Neural progenitor cell (in vitro differentiated cells): ENCODE measurements around the gene USP25. TPM values are rescaled to one million over a fixed set of nuclear protein-coding genes. Genes with fewer than 3 reads are reported as not detected.

Experiments
- DNase-seq: peaks from one replicate; pipeline ENCODE4 v3.0.0-alpha.2; 2016; ENCODE audit warnings: low spot score
- H2AFZ ChIP-seq: fragments of 200-600 bp; sonication (generic); replicated peaks from 2 replicates; pipeline ENCODE4 v1.6.1; 2016; ENCODE audit warnings: antibody characterized with exemption
- H3F3A ChIP-seq: fragments of 200-600 bp; sonication (generic); 2 replicates; pipeline ENCODE4 v1.6.1; 2016; ENCODE audit warnings: antibody characterized with exemption, low read depth
- H3K27ac ChIP-seq: fragments of 200-600 bp; sonication (generic); 2 replicates; pipeline ENCODE4 v1.5.1; 2016; ENCODE audit warnings: mild to moderate bottlenecking
- H3K27me3 ChIP-seq: fragments of 200-600 bp; sonication (generic); 2 replicates; pipeline ENCODE4 v1.6.1; 2016; ENCODE audit warnings: mild to moderate bottlenecking, moderate library complexity
- H3K36me3 ChIP-seq: fragments of 200-600 bp; sonication (generic); 2 replicates; pipeline ENCODE4 v1.5.1; 2016
- H3K4me1 ChIP-seq: fragments of 200-600 bp; sonication (generic); 2 replicates; pipeline ENCODE4 v1.6.1; 2016; ENCODE audit warnings: mixed run types
- H3K4me2 ChIP-seq: fragments of 200-600 bp; sonication (generic); 2 replicates; pipeline ENCODE4 v1.6.1; 2016
- H3K4me3 ChIP-seq: fragments of 200-600 bp; sonication (generic); 2 replicates; pipeline ENCODE4 v1.5.1; 2016
- H3K79me2 ChIP-seq: fragments of 200-600 bp; sonication (generic); 2 replicates; pipeline ENCODE4 v1.6.1; 2016; ENCODE audit warnings: low read depth
- H3K9ac ChIP-seq: fragments of 200-600 bp; sonication (generic); 2 replicates; pipeline ENCODE4 v1.6.1; 2016
- H3K9me3 ChIP-seq: fragments of 200-600 bp; sonication (generic); 2 replicates; pipeline ENCODE4 v1.5.1; 2016; ENCODE audit warnings: low read depth
- H4K20me1 ChIP-seq: fragments of 200-600 bp; sonication (generic); 2 replicates; pipeline ENCODE4 v1.6.1; 2016; ENCODE audit warnings: low read depth
- H3K27ac Mint-ChIP-seq: 3 replicates; pipeline ENCODE4 v1.8.0; 2021; ENCODE audit warnings: mixed read lengths
- H3K27me3 Mint-ChIP-seq: 2 replicates; pipeline ENCODE4 v1.8.0; 2022; ENCODE audit warnings: low read depth, mild to moderate bottlenecking, inconsistent platforms, moderate library complexity, mixed read lengths; ENCODE audit not compliant: insufficient read depth
- H3K36me3 Mint-ChIP-seq: 3 replicates; pipeline ENCODE4 v1.8.0; 2021; ENCODE audit warnings: mixed read lengths
- H3K4me1 Mint-ChIP-seq: 3 replicates; pipeline ENCODE4 v1.8.0; 2021; ENCODE audit warnings: mixed read lengths
- H3K4me3 Mint-ChIP-seq: 3 replicates; pipeline ENCODE4 v1.8.0; 2021; ENCODE audit warnings: mild to moderate bottlenecking, moderate library complexity, mixed read lengths
- H3K9me3 Mint-ChIP-seq: 3 replicates; pipeline ENCODE4 v1.8.0; 2020; ENCODE audit warnings: mixed read lengths
- EZH2 ChIP-seq: fragments of 200-600 bp; sonication (generic); IDR thresholded peaks from 2 replicates; pipeline ENCODE4 v1.6.1; 2017; ENCODE audit warnings: antibody characterized with exemption, mild to moderate bottlenecking, moderate library complexity
- EZH2phosphoT487 ChIP-seq: fragments of 200-600 bp; sonication (generic); IDR thresholded peaks from 2 replicates; pipeline ENCODE4 v1.6.1; 2017; ENCODE audit warnings: antibody characterized with exemption
- total RNA-seq: library from RNA; depleted of rRNA; stranded (reverse); fragments of >200 nt; gene quantifications from 2 replicates; pipeline ENCODE4 v1.2.3, GENCODE V29; 2015; ENCODE audit warnings: low replicate concordance
- TF ChIP-seq, protein P1 (sequence below): fragments of 200-600 bp; sonication (generic); IDR thresholded peaks from 2 replicates; pipeline ENCODE4 v1.5.1; 2017; ENCODE audit warnings: antibody characterized with exemption, mild to moderate bottlenecking

The USP25 gene
- total RNA-seq, 1 donor from 2014 or later = 36.4 TPM

DNA sequence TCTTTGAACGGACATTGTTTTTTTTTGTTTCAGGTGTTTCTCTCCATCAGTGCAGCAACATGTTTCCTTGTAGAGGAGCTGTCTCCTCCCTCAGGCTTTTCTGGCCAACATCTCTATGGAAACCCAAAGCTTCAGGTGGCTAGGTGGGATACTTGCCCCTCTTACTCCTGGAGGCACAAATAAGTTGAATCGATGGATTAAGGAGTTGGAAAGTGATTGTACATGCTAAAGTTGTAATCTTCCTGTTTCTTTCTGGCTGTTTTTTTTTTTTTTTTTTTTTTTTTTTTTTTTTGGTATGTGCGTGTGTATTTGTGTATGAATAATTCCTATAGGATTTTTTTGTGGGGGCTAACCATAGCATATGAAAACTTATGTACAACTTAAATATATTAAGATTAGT, 10.6 kb downstream of the USP25 start:
- H3K9me3 Mint-ChIP-seq = peaks cover 66% of the 10 kb centered on the region
- Histone ChIP-seq H3K27ac (no peak overlapping the region), H3K36me3 (no peaks in the 10 kb centered on the region), H3K4me1 (peaks cover 32% of the 10 kb centered on the region), H3K9me3 (no peaks in the 10 kb centered on the region), H3K4me2 (no peak overlapping the region), H3K4me3 (no peak overlapping the region), H3K27me3 (no peaks in the 10 kb centered on the region), H4K20me1 (no peaks in the 10 kb centered on the region), H3K9ac (no peak overlapping the region), H3F3A (no peaks in the 10 kb centered on the region), H2AFZ (no peak overlapping the region), H3K79me2 (peaks cover 100% of the 10 kb centered on the region)
- no peaks in the 10 kb centered on the region for H3K27me3 Mint-ChIP-seq
- H3K27ac Mint-ChIP-seq = no peak overlapping the region
- peaks cover 53% of the 10 kb centered on the region for H3K36me3 Mint-ChIP-seq
- peaks cover 25% of the 10 kb centered on the region for H3K4me1 Mint-ChIP-seq
- TF ChIP-seq, protein P1, sequence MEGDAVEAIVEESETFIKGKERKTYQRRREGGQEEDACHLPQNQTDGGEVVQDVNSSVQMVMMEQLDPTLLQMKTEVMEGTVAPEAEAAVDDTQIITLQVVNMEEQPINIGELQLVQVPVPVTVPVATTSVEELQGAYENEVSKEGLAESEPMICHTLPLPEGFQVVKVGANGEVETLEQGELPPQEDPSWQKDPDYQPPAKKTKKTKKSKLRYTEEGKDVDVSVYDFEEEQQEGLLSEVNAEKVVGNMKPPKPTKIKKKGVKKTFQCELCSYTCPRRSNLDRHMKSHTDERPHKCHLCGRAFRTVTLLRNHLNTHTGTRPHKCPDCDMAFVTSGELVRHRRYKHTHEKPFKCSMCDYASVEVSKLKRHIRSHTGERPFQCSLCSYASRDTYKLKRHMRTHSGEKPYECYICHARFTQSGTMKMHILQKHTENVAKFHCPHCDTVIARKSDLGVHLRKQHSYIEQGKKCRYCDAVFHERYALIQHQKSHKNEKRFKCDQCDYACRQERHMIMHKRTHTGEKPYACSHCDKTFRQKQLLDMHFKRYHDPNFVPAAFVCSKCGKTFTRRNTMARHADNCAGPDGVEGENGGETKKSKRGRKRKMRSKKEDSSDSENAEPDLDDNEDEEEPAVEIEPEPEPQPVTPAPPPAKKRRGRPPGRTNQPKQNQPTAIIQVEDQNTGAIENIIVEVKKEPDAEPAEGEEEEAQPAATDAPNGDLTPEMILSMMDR = no peak
- TF ChIP-seq EZH2phosphoT487 (no peak), EZH2 (no peak)
- no peak for DNase-seq
- no peak overlapping the region for H3K4me3 Mint-ChIP-seq

DNA sequence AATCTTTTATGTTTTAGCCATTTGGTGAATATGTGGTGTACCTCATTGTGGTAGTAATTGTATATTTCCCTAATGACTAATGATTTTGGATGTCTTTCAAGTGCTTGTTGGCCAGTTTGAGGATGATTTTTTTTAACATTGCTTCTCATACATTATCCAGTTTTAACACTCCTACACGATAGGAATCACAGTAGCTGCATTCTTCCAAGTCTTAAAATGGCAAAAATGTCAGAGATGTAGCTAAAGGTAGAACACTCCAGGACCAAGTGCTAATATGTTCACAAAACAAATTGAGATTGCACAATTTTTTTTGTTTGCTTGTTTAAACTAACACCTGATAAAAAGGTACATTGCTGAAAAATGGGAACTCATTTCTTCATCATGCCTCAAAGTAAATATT, 11.7 kb downstream of the USP25 start:
- Histone ChIP-seq H2AFZ (no peak overlapping the region), H3K4me3 (no peak overlapping the region), H3K9me3 (no peaks in the 10 kb centered on the region), H3K4me2 (no peak overlapping the region), H3K4me1 (peaks cover 32% of the 10 kb centered on the region), H3K27me3 (no peaks in the 10 kb centered on the region), H3K27ac (no peak overlapping the region), H4K20me1 (no peaks in the 10 kb centered on the region), H3K36me3 (no peaks in the 10 kb centered on the region), H3F3A (no peaks in the 10 kb centered on the region), H3K79me2 (peaks cover 100% of the 10 kb centered on the region), H3K9ac (no peak overlapping the region)
- no peak for DNase-seq
- Mint-ChIP-seq H3K27ac (no peak overlapping the region), H3K4me1 (peaks cover 25% of the 10 kb centered on the region), H3K9me3 (peaks cover 60% of the 10 kb centered on the region), H3K27me3 (peaks cover 2% of the 10 kb centered on the region), H3K36me3 (peaks cover 49% of the 10 kb centered on the region), H3K4me3 (no peak overlapping the region)
- TF ChIP-seq, protein P1 = no peak
- TF ChIP-seq EZH2phosphoT487 = no peak
- TF ChIP-seq EZH2 = no peak

DNA sequence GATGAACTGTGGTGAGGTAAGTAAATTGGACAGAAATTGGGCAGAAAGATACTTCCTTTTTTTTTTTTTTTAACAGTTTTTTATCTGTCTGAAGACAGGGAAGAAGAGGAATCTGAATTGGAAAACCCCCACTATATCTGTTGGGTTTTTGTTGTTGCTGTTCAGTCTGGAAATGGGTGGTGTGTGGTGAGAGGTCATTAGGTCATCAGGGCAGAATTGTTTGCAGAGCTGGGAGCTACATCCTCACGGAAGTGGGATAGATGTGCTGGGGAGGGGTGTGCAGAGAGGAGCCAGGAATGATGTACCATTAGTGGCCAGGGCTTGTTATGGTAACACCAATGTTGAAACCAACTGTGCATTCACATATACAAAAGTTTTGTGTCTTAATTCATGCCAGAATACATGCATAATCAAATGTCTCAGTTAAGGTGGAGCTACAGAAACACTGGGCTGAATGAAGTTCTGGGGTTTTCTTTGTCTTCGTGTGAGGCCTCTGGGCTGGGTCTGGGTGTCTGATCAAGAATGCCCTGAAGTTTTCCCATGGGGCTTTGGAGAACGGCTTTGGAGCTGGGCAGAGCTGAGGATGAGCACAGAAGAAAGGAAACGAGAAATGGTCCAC, 12.4 kb downstream of the USP25 start:
- no peaks in the 10 kb centered on the region for H3K27me3 ChIP-seq
- H3K4me1 Mint-ChIP-seq = peaks cover 25% of the 10 kb centered on the region
- no peaks in the 10 kb centered on the region for H3K36me3 ChIP-seq
- DNase-seq = peak; percentile 15
- TF ChIP-seq EZH2phosphoT487 = no peak
- TF ChIP-seq, protein P1 = no peak
- H3K9me3 ChIP-seq = no peaks in the 10 kb centered on the region
- peaks cover 100% of the 10 kb centered on the region for H3K79me2 ChIP-seq
- H3K27ac Mint-ChIP-seq = no peak overlapping the region
- H3K27ac ChIP-seq = no peak overlapping the region
- no peak overlapping the region for H3K4me3 Mint-ChIP-seq
- no peak overlapping the region for H2AFZ ChIP-seq
- H3K4me3 ChIP-seq = no peak overlapping the region
- peaks cover 58% of the 10 kb centered on the region for H3K9me3 Mint-ChIP-seq
- no peaks in the 10 kb centered on the region for H4K20me1 ChIP-seq
- peak overlapping the region; percentile 27 for H3K4me2 ChIP-seq
- H3K9ac ChIP-seq = no peak overlapping the region
- peaks cover 32% of the 10 kb centered on the region for H3K4me1 ChIP-seq
- peaks cover 2% of the 10 kb centered on the region for H3K27me3 Mint-ChIP-seq
- H3F3A ChIP-seq = no peaks in the 10 kb centered on the region
- peaks cover 47% of the 10 kb centered on the region for H3K36me3 Mint-ChIP-seq
